Measurements from ENCODE around the gene MAGI3.
"Not testable (repeated sequence)": the region's sequence is repeated elsewhere in the genome, so short reads cannot be mapped to it uniquely, and the experiment has no call there.

Gene MAGI3

GRCh38 chr1:113582084-113582483 is 191.8 kb downstream of the MAGI3 start:
- DNase-seq, result no peak

GRCh38 chr1:113587475-113587874 is 197.2 kb downstream of the MAGI3 start:
- no peak for DNase-seq

- DNase-seq, result no peak
Observed at GRCh38 chr1:113592230-113592629, 201.9 kb downstream of the MAGI3 start.

GRCh38 chr1:113593550-113594297 is 203.4 kb downstream of the MAGI3 start:
- no peak for DNase-seq

GRCh38 chr1:113604466-113604865 is 214.2 kb downstream of the MAGI3 start:
- not testable (repeated sequence) for DNase-seq

- no peak for DNase-seq
Observed at GRCh38 chr1:113605146-113605545, 214.8 kb downstream of the MAGI3 start.

GRCh38 chr1:113608399-113608798 is 218.1 kb downstream of the MAGI3 start:
- no peak for DNase-seq

GRCh38 chr1:113610372-113610771 is 220.1 kb downstream of the MAGI3 start:
- no peak for DNase-seq

GRCh38 chr1:113615425-113615824 is 225.1 kb downstream of the MAGI3 start:
- DNase-seq, result no peak

- no peak for DNase-seq
Observed at GRCh38 chr1:113616156-113616555, 225.8 kb downstream of the MAGI3 start.

GRCh38 chr1:113617438-113618141 is 227.3 kb downstream of the MAGI3 start:
- DNase-seq, result no peak

- no peak for DNase-seq
Observed at GRCh38 chr1:113628997-113629396, 238.7 kb downstream of the MAGI3 start.

GRCh38 chr1:113630340-113631327 is 240.3 kb downstream of the MAGI3 start:
- no peak for DNase-seq

- DNase-seq, result no peak
Observed at GRCh38 chr1:113641396-113641795, 251.1 kb downstream of the MAGI3 start.

- no peak for DNase-seq
Observed at GRCh38 chr1:113647164-113647563, 256.8 kb downstream of the MAGI3 start.

GRCh38 chr1:113648478-113648877 is 258.2 kb downstream of the MAGI3 start:
- DNase-seq, result no peak

GRCh38 chr1:113652771-113653170 is 262.5 kb downstream of the MAGI3 start:
- DNase-seq, result no peak

- no peak for DNase-seq
Observed at GRCh38 chr1:113653741-113654140, 263.4 kb downstream of the MAGI3 start.

GRCh38 chr1:113654883-113655282 is 264.6 kb downstream of the MAGI3 start:
- DNase-seq, result no peak

- DNase-seq, result no peak
Observed at GRCh38 chr1:113657126-113657525, 266.8 kb downstream of the MAGI3 start.

GRCh38 chr1:113657556-113658063 is 267.3 kb downstream of the MAGI3 start:
- no peak for DNase-seq

GRCh38 chr1:113659035-113659434 is 268.7 kb downstream of the MAGI3 start:
- DNase-seq, result no peak

- DNase-seq, result no peak
Observed at GRCh38 chr1:113659556-113659955, 269.2 kb downstream of the MAGI3 start.
